GM18505 (cell line): ENCODE measurements around the gene SYNJ1.
"Not testable (repeated sequence)": the region's sequence is repeated elsewhere in the genome, so short reads cannot be mapped to it uniquely, and the experiment has no call there.

Experiments used
- ATAC-seq: cut with Tn5 transposase; IDR thresholded peaks from one replicate; pipeline ENCODE4 v1.9.1; 2021; ENCODE audit not compliant: unreplicated experiment
- POLR2A ChIP-seq: IDR thresholded peaks from 4 replicates; pipeline ENCODE4 v1.6.1; 2011; ENCODE audit warnings: borderline replicate concordance; ENCODE audit not compliant: insufficient read depth, insufficient read length; ENCODE audit errors: extremely low read depth

Gene SYNJ1

DNA sequence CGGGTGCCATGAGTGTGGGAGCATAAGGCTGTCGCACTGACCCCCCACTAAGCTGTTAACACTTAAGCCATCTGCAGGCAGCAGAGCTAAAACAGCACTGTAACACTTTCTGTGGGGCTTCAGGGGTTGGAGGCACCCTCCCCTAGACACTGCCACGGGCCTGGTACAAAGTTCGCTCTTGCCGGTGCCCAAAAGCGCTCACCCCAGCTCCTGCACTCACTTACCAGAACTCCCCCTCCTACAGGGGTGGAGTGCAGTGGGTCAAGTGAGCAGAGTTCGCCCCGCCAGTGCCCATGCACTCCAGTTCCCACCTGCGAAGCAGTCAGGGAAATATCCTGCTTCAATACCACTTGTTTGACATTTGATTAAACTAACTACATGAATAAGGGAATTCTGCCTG lies 69.3 kb downstream of the SYNJ1 start:
- ATAC-seq: no peak
- no peak for TF ChIP-seq POLR2A

- no peak for ATAC-seq
- TF ChIP-seq POLR2A: no peak
Observed at GRCh38 chr21:32653326-32653901, 74.4 kb downstream of the SYNJ1 start.

DNA sequence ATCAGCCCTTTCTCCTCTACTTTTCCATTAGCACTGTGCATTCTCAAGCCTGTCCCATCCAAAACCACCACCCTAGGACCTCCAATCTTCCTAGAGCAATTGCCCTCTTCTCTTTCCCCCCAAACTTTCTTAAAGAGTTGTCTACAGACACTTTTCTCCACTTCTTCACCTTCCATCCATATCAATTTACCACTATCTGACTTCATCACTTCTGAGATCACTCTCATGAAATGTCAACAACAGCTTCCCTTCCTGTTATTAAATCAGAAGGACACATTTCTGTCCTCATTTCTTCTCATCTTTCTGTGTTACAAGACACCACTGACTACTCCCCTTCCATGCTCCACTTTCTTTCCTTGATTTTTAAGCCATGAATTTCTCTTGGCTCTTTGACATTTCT lies 79.6 kb downstream of the SYNJ1 start:
- ATAC-seq: no peak
- no peak for TF ChIP-seq POLR2A

GRCh38 chr21:32645261-32646182 lies 82.3 kb downstream of the SYNJ1 start:
- no peak for TF ChIP-seq POLR2A
- ATAC-seq: no peak

DNA sequence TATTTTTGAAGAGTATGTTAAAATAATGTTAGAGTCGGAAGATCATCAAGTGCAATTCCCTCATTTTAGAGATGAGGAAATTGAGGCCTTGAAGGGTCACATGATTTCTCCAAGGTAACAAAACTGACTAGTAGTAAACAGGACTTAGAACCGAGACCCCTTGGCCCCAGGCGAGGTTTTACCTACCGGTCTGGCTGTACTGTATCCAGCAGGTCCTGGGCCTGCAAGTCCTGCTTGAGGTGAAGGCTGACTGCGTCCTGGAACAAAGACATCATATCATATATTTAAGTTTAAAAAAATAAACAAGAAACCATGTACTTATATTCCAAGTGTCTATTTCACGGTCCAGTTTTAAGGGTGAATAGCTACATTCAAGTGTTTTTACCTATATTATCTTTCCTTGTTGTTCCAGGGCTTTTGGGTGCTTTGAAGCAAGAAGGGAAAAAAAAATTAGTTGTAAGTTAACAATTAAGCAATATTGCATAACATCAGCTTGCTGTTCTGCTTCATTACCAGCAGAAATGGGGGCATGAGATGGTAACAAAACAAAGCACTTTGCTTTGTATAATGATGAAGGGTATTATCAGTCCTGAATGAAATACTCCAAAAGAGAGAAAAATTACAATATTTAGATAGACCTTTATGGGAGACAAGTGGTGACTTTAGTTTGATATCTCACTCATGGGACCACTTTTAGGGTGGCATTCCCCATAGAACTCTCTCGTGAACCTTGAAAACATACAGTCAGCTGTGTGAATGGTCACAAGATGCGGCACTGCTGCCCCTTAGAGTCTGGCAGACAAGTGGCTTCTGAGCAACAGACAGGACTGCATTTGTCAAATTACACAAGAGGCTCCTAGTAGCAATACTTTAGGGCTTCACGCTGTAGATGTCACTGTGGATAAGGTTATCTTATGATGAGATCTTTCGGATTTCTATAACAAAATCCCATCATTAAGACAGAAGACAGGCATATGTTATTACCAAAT lies 85.8 kb downstream of the SYNJ1 start:
- no peak for TF ChIP-seq POLR2A
- ATAC-seq: no peak

GRCh38 chr21:32626621-32627196 lies 101.1 kb downstream of the SYNJ1 start:
- no peak for ATAC-seq
- TF ChIP-seq POLR2A: no peak

GRCh38 chr21:32618218-32618617 lies 109.6 kb downstream of the SYNJ1 start:
- ATAC-seq: not testable (repeated sequence)

- TF ChIP-seq POLR2A: no peak
- ATAC-seq: no peak
Observed at GRCh38 chr21:32613436-32614043, 114.3 kb downstream of the SYNJ1 start.

- no peak for ATAC-seq
- no peak for TF ChIP-seq POLR2A
Observed at GRCh38 chr21:32612999-32613337, 114.8 kb downstream of the SYNJ1 start.

- TF ChIP-seq POLR2A: peak; percentile 71
- ATAC-seq: peak; percentile 93
Observed at GRCh38 chr21:32612075-32612998, 115.5 kb downstream of the SYNJ1 start, which contains the start of gene CFAP298. Gene CFAP298 (minus strand): TSS chr21:32612377. CDS start chr21:32612243, 134 bp downstream.

DNA sequence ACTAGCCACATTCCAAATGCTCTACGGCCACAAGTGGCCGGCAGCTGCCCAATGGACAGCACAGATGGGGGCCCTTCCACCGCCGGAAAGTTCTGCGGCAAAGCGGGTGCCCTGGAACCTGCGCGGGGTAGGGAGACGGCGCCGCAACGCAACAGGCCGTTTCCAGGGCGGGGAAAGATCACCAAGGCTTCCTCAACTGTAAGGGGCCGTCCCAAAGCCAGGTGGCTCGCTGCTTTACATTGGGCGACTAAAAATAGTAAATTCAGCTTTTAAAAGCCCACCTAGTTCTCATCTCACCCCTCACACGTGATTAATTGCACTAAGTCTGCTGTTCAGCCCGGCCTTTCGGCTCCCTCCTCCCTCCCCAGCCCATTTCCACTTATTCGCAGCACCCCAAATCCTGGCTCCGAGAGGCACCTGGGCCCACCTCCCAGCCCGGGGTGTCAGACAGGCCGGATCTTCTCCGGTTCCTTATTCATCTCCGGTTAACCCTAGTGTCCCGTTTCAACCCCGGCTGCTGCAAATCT lies 116.3 kb downstream of the SYNJ1 start:
- TF ChIP-seq POLR2A: no peak
- ATAC-seq: peak; percentile 11

DNA sequence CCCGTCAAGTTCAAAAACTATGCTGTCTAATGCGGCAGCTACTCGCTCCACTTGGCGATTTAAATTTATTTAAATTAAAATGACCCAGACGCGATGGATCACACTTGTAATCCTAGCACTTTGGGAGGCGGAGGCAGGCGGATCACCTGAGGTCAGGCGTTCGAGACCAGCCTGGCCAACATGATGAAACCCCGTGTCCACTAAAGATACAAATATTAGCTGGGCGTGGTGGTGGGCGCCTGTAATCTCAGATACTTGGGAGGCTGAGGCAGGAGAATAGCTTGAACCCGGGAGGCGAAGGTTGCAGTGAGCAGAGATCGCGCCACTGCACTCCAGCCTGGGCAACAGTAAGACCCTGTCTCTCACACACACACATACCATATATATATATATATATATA lies 116.9 kb downstream of the SYNJ1 start:
- ATAC-seq: not testable (repeated sequence)
